ENCODE results near the gene CTSV. TPM values are rescaled to one million over a fixed set of nuclear protein-coding genes. Genes with fewer than 3 reads are reported as not detected.
"Not testable (repeated sequence)": the region's sequence is repeated elsewhere in the genome, so short reads cannot be mapped to it uniquely, and the experiment has no call there.

Gene CTSV
- total and polyA plus RNA-seq, 2 experiments from 2014 or later = 63.4 to 97.9 TPM

- peaks cover 10% of the 10 kb centered on the region for H3K27me3 ChIP-seq (ENCODE audit: insufficient read depth)
- H3K36me3 ChIP-seq (ENCODE audit: insufficient read depth) = peaks cover 25% of the 10 kb centered on the region
- Mint-ChIP-seq H3K27ac (peak overlapping the region; percentile 89), H3K4me1 (peaks cover 11% of the 10 kb centered on the region), H3K36me3 (ENCODE audit: low read depth) (peaks cover 37% of the 10 kb centered on the region), H3K4me3 (peak overlapping the region; percentile 92), H3K9me3 (0 out of 3 replicates have a peak, but pooled peaks cover 2% of the 10 kb centered on the region), H3K27me3 (ENCODE audit: insufficient read depth, low read depth, poor library complexity) (peaks cover 9% of the 10 kb centered on the region)
- peak overlapping the region; percentile 96 for H3K4me2 ChIP-seq
- DNase-seq (ENCODE audit: low spot score) (peak; percentile 84), ATAC-seq (peak; percentile 54)
- peaks cover 3% of the 10 kb centered on the region; the same call in 1 of the 2 replicates for H3F3A ChIP-seq (replicated peaks; ENCODE audit: low read depth)
- TF ChIP-seq EZH2 (IDR thresholded peaks at IDR 0.05; ENCODE audit: low read depth, unreplicated experiment) (peak; percentile 39), ETS1 (IDR thresholded peaks at IDR 0.05) (no peak)
- H4K20me1 ChIP-seq (replicated peaks; ENCODE audit: insufficient read depth) = peaks cover 11% of the 10 kb centered on the region
- H3K9me2 ChIP-seq (ENCODE audit: insufficient read depth) = peaks cover 7% of the 10 kb centered on the region; the same call in 1 of the 2 replicates
- peak overlapping the region; percentile 86 for H3K4me3 ChIP-seq
- H3K4me1 ChIP-seq (ENCODE audit: insufficient read depth) = peaks cover 6% of the 10 kb centered on the region; the same call in 1 of the 2 replicates
- peak overlapping the region; percentile 99 for H2AFZ ChIP-seq
- peak overlapping the region; percentile 95 for H3K27ac ChIP-seq (ENCODE audit: low read depth)
- peaks cover 12% of the 10 kb centered on the region for H3K79me2 ChIP-seq (replicated peaks; ENCODE audit: insufficient read depth)
Measured at GRCh38 chr9:97039514-97039860, 545 bp upstream of the CTSV start.

- H3K4me3 Mint-ChIP-seq; H3K36me3 Mint-ChIP-seq (ENCODE audit: low read depth); H3K27ac Mint-ChIP-seq; H2AFZ ChIP-seq; H3K4me1 Mint-ChIP-seq; H3K27me3 Mint-ChIP-seq (ENCODE audit: insufficient read depth, low read depth, poor library complexity); H3F3A ChIP-seq (replicated peaks; ENCODE audit: low read depth); H3K79me2 ChIP-seq (replicated peaks; ENCODE audit: insufficient read depth); H3K4me3 ChIP-seq; H4K20me1 ChIP-seq (replicated peaks; ENCODE audit: insufficient read depth); H3K4me2 ChIP-seq; H3K9me2 ChIP-seq (ENCODE audit: insufficient read depth); H3K27me3 ChIP-seq (ENCODE audit: insufficient read depth); ATAC-seq; H3K36me3 ChIP-seq (ENCODE audit: insufficient read depth); H3K27ac ChIP-seq (ENCODE audit: low read depth); H3K4me1 ChIP-seq (ENCODE audit: insufficient read depth); DNase-seq (ENCODE audit: low spot score); H3K9me3 Mint-ChIP-seq: not testable (repeated sequence)
Measured at GRCh38 chr9:97023505-97023904, 15.4 kb downstream of the CTSV start.

- Histone ChIP-seq H3K27ac (ENCODE audit: low read depth) (peak overlapping the region; percentile 75), H3K79me2 (replicated peaks; ENCODE audit: insufficient read depth) (peaks cover 31% of the 10 kb centered on the region), H3K4me2 (peak overlapping the region; percentile 76), H2AFZ (peak overlapping the region; percentile 2; the same call in 1 of the 2 replicates), H3K4me3 (peak overlapping the region; percentile 54)
- not testable (repeated sequence) for H3K4me1 Mint-ChIP-seq; H3K9me3 Mint-ChIP-seq; H3K27me3 Mint-ChIP-seq (ENCODE audit: insufficient read depth, low read depth, poor library complexity); H3F3A ChIP-seq (replicated peaks; ENCODE audit: low read depth); H3K27me3 ChIP-seq (ENCODE audit: insufficient read depth); H3K36me3 Mint-ChIP-seq (ENCODE audit: low read depth); H4K20me1 ChIP-seq (replicated peaks; ENCODE audit: insufficient read depth); H3K4me1 ChIP-seq (ENCODE audit: insufficient read depth); H3K36me3 ChIP-seq (ENCODE audit: insufficient read depth); H3K9me2 ChIP-seq (ENCODE audit: insufficient read depth)
- TF ChIP-seq POLR2AphosphoS5 (IDR thresholded peaks at IDR 0.05; ENCODE audit: low read depth) (peak; percentile 63), ETS1 (IDR thresholded peaks at IDR 0.05) (peak; percentile 51; the same call in 1 of the 2 replicates), CREB1 (CRISPR knock-in tag; IDR thresholded peaks at IDR 0.05; ENCODE audit: low read depth) (peak; percentile 93)
- peak; percentile 63 for DNase-seq (ENCODE audit: low spot score)
- H3K27ac Mint-ChIP-seq = peak overlapping the region; percentile 94
- H3K4me3 Mint-ChIP-seq = peak overlapping the region; percentile 88
- peak; percentile 90 for ATAC-seq
Measured at GRCh38 chr9:97013151-97014132, 25.5 kb downstream of the CTSV start.

GRCh38 chr9:97012617-97013016 lies 26.3 kb downstream of the CTSV start:
- H3K27ac Mint-ChIP-seq = peak overlapping the region; percentile 82; the same call in 1 of the 2 replicates
- H3K9me2 ChIP-seq (ENCODE audit: insufficient read depth); H3K4me1 Mint-ChIP-seq; H2AFZ ChIP-seq; H3F3A ChIP-seq (replicated peaks; ENCODE audit: low read depth); H4K20me1 ChIP-seq (replicated peaks; ENCODE audit: insufficient read depth); H3K36me3 Mint-ChIP-seq (ENCODE audit: low read depth); DNase-seq (ENCODE audit: low spot score); H3K36me3 ChIP-seq (ENCODE audit: insufficient read depth); H3K27me3 Mint-ChIP-seq (ENCODE audit: insufficient read depth, low read depth, poor library complexity); H3K9me3 Mint-ChIP-seq; H3K4me1 ChIP-seq (ENCODE audit: insufficient read depth); H3K27ac ChIP-seq (ENCODE audit: low read depth); H3K27me3 ChIP-seq (ENCODE audit: insufficient read depth): not testable (repeated sequence)
- peak; percentile 77 for ATAC-seq
- peak overlapping the region; percentile 88 for H3K4me3 Mint-ChIP-seq
- Histone ChIP-seq H3K4me3 (peak overlapping the region; percentile 54), H3K4me2 (peak overlapping the region; percentile 76), H3K79me2 (replicated peaks; ENCODE audit: insufficient read depth) (peaks cover 38% of the 10 kb centered on the region)

- not testable (repeated sequence) for H3K27ac Mint-ChIP-seq
Measured at GRCh38 chr9:97002195-97002594, 36.7 kb downstream of the CTSV start.

More at GRCh38 chr9:97002195-97002594, 36.7 kb downstream of the CTSV start:
- H3K4me1 Mint-ChIP-seq = peaks cover 23% of the 10 kb centered on the region
- H3K9me3 Mint-ChIP-seq; H3K9me2 ChIP-seq (ENCODE audit: insufficient read depth); H3K4me2 ChIP-seq; H3K36me3 ChIP-seq (ENCODE audit: insufficient read depth); H3K27me3 ChIP-seq (ENCODE audit: insufficient read depth); H3K36me3 Mint-ChIP-seq (ENCODE audit: low read depth); H3K4me3 ChIP-seq; H3K27me3 Mint-ChIP-seq (ENCODE audit: insufficient read depth, low read depth, poor library complexity); DNase-seq (ENCODE audit: low spot score); ATAC-seq; H2AFZ ChIP-seq; H3F3A ChIP-seq (replicated peaks; ENCODE audit: low read depth); H3K4me3 Mint-ChIP-seq; H3K27ac ChIP-seq (ENCODE audit: low read depth): not testable (repeated sequence)
- Histone ChIP-seq H3K79me2 (replicated peaks; ENCODE audit: insufficient read depth) (peaks cover 91% of the 10 kb centered on the region), H4K20me1 (replicated peaks; ENCODE audit: insufficient read depth) (peaks cover 22% of the 10 kb centered on the region), H3K4me1 (ENCODE audit: insufficient read depth) (peaks cover 14% of the 10 kb centered on the region)

Data from GM23338 (cell line).